ENCODE data around the gene DRC1. TPM values are rescaled to one million over a fixed set of nuclear protein-coding genes. Genes with fewer than 3 reads are reported as not detected.

DRC1 gene
- total and polyA plus RNA-seq, 2 of the 13 experiments (the other 11 are each of a cell fraction or from before 2014, with no cell fraction given) = 0.07 TPM; not detected in 1

DNA sequence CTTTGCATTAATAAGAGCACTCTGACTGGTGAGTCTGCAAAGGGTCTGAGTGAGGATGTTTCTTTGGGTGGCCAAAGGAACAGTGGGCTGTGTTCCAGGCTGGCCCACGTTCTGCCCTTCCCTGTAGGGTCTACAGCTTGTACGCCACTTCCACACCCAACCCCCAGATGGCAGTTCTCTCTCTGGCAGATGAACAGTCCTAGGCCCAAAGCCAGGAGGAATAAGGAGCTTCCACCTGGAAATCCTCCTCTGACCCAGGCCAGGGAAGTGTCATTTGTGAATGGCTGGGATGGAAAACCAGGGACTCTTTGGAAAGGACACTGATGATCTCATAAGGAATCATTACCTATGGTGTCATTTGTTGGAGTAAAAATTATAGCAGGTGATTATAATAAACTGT is 69.6 kb downstream of the DRC1 start:
- Histone ChIP-seq H2AFZ (ENCODE audit: low read length) (no peak overlapping the region), H3K79me2 (ENCODE audit: insufficient read depth, low read length) (no peaks in the 10 kb centered on the region), H3K4me2 (ENCODE audit: low read depth, low read length) (no peak overlapping the region), H3K4me3 (replicated peaks in 1 of 3; ENCODE audit: insufficient read depth in 1 of 3, low read depth in 2 of 3, low read length in 3 of 3) (no peak overlapping the region), H3K4me1 (ENCODE audit: insufficient read depth, low read length) (no peaks in the 10 kb centered on the region; the same call in 1 of the 2 replicates), H4K20me1 (ENCODE audit: insufficient read depth, low read length) (no peaks in the 10 kb centered on the region), H3K9ac (ENCODE audit: insufficient read depth, low read depth, low read length) (no peak overlapping the region), H3K36me3 (replicated peaks in 1 of 2; ENCODE audit: control insufficient read depth in 1 of 2, insufficient read depth in 2 of 2, low read length in 2 of 2) (no peaks in the 10 kb centered on the region), H3K27ac (ENCODE audit: extremely low read length, insufficient read depth, low read length) (no peak overlapping the region), H3K9me3 (ENCODE audit: low read length) (peaks cover 5% of the 10 kb centered on the region), H3K27me3 (ENCODE audit: control insufficient read depth in 1 of 2, insufficient read depth in 2 of 2, low read length in 2 of 2) (peaks cover 0 to 8% of the 10 kb centered on the region in 2 experiments; a peak in 2 of 5 replicates)
- TF ChIP-seq NFYB (CRISPR knock-in tag; IDR thresholded peaks at IDR 0.05) (no peak), NR2C2 (CRISPR knock-in tag; IDR thresholded peaks at IDR 0.05; ENCODE audit: borderline replicate concordance) (no peak), SRSF1 (optimal IDR thresholded peaks at IDR 0.05; ENCODE audit: low read depth, low read length) (no peak), SMC3 (IDR thresholded peaks at IDR 0.05; ENCODE audit: low read length) (no peak)
- TF ChIP-seq, protein P1, sequence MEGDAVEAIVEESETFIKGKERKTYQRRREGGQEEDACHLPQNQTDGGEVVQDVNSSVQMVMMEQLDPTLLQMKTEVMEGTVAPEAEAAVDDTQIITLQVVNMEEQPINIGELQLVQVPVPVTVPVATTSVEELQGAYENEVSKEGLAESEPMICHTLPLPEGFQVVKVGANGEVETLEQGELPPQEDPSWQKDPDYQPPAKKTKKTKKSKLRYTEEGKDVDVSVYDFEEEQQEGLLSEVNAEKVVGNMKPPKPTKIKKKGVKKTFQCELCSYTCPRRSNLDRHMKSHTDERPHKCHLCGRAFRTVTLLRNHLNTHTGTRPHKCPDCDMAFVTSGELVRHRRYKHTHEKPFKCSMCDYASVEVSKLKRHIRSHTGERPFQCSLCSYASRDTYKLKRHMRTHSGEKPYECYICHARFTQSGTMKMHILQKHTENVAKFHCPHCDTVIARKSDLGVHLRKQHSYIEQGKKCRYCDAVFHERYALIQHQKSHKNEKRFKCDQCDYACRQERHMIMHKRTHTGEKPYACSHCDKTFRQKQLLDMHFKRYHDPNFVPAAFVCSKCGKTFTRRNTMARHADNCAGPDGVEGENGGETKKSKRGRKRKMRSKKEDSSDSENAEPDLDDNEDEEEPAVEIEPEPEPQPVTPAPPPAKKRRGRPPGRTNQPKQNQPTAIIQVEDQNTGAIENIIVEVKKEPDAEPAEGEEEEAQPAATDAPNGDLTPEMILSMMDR (CRISPR knock-in tag; IDR thresholded peaks at IDR 0.05) = peak; percentile 53
- TF ChIP-seq, protein P2, sequence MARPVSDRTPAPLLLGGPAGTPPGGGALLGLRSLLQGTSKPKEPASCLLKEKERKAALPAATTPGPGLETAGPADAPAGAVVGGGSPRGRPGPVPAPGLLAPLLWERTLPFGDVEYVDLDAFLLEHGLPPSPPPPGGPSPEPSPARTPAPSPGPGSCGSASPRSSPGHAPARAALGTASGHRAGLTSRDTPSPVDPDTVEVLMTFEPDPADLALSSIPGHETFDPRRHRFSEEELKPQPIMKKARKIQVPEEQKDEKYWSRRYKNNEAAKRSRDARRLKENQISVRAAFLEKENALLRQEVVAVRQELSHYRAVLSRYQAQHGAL (CRISPR knock-in tag; IDR thresholded peaks at IDR 0.05; ENCODE audit: not compliant biosample characterization) = no peak
- DNase-seq (ENCODE audit: low spot score) (no peak), FAIRE-seq (peak; percentile 56), ATAC-seq (peak; percentile 64)
- WGBS (ENCODE audit: low lambda C conversion rate) = 17% methylated on average over 2 of the region's 2 CpGs
- ChIA-PET POLR2A (no interaction called here), CTCF (ENCODE audit: low intra/inter-chr PET ratio, low total read pairs) (interaction anchor here (2.1 kb wide), 1 partner anchor 106 kb away, joined by 10 read pairs; no protein-coding TSS in a partner anchor)
- no TSS peak for BruUV-seq (replicated peaks)
- in situ Hi-C loops (cut with HindIII; ENCODE audit: extremely low pct_ligation_motif_present, low pct_unique_long_range_greater_than_20kb) = no loop called here
- intact Hi-C loops (cut with micrococcal nuclease; ENCODE audit: unreplicated experiment) = no loop called here
